ENCODE measurements around the gene FRMD5. TPM values are rescaled to one million over a fixed set of nuclear protein-coding genes. Genes with fewer than 3 reads are reported as not detected.

The FRMD5 gene
- total and polyA plus RNA-seq, 2 donors (not counting 1 experiment from before 2014, with no cell fraction given), result 1.9 to 4.3 TPM

DNA sequence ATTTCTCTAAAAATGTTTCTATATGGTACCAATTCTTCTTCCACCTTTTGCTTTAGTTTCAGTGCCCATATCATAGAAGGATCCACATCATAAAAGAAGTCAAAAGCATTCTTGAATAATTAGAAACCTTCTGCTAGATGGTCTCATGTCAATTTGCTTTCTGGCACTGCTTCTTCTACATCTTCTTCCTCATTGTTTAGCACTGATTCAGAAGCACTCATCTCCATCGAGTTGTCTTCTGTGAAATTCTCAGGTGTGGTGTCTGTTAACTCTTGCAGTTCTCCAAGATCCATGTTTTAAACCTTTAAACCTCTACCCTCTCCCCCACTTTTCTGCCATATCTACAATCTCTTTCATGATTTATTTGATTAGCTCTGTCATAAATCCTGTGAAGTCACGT lies 213.5 kb downstream of the FRMD5 start:
- Histone ChIP-seq H3K79me2 (ENCODE audit: control insufficient read depth, insufficient read depth, low read length) (no peaks in the 10 kb centered on the region), H4K20me1 (ENCODE audit: control insufficient read depth, extremely low read depth, insufficient read depth, low read length) (no peaks in the 10 kb centered on the region), H3K4me2 (ENCODE audit: extremely low read depth, insufficient read depth, low read length) (no peak overlapping the region), H3K4me1 (ENCODE audit: control insufficient read depth, extremely low read depth, insufficient read depth, low read length) (no peaks in the 10 kb centered on the region), H3K27me3 (ENCODE audit: control insufficient read depth, insufficient read depth, low read length) (no peaks in the 10 kb centered on the region), H3K36me3 (ENCODE audit: control insufficient read depth, insufficient read depth, low read length) (no peaks in the 10 kb centered on the region), H3K9ac (ENCODE audit: insufficient read depth, low read length) (no peak overlapping the region), H3K27ac (ENCODE audit: insufficient read depth, low read length) (no peak overlapping the region), H3K4me3 (replicated peaks in 1 of 4; ENCODE audit: control extremely low read depth in 1 of 4, insufficient read depth in 1 of 4, low read depth in 3 of 4, low read length in 4 of 4) (no peak overlapping the region), H2AFZ (ENCODE audit: low read length) (no peak overlapping the region), H3K9me3 (ENCODE audit: control insufficient read depth, insufficient read depth, low read depth, low read length) (no peaks in the 10 kb centered on the region)
- no peak for DNase-seq (ENCODE audit: low read depth in 2 of 2)
- TF ChIP-seq, protein P1, sequence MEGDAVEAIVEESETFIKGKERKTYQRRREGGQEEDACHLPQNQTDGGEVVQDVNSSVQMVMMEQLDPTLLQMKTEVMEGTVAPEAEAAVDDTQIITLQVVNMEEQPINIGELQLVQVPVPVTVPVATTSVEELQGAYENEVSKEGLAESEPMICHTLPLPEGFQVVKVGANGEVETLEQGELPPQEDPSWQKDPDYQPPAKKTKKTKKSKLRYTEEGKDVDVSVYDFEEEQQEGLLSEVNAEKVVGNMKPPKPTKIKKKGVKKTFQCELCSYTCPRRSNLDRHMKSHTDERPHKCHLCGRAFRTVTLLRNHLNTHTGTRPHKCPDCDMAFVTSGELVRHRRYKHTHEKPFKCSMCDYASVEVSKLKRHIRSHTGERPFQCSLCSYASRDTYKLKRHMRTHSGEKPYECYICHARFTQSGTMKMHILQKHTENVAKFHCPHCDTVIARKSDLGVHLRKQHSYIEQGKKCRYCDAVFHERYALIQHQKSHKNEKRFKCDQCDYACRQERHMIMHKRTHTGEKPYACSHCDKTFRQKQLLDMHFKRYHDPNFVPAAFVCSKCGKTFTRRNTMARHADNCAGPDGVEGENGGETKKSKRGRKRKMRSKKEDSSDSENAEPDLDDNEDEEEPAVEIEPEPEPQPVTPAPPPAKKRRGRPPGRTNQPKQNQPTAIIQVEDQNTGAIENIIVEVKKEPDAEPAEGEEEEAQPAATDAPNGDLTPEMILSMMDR (conservative IDR thresholded peaks at IDR 0.05 in 1 of 2, IDR thresholded peaks at IDR 0.05 in 1 of 2; ENCODE audit: low read depth in 1 of 2, low read length in 2 of 2), result no peak
- no peak for TF ChIP-seq EZH2 (IDR thresholded peaks at IDR 0.05; ENCODE audit: low read length, missing control alignments)

DNA sequence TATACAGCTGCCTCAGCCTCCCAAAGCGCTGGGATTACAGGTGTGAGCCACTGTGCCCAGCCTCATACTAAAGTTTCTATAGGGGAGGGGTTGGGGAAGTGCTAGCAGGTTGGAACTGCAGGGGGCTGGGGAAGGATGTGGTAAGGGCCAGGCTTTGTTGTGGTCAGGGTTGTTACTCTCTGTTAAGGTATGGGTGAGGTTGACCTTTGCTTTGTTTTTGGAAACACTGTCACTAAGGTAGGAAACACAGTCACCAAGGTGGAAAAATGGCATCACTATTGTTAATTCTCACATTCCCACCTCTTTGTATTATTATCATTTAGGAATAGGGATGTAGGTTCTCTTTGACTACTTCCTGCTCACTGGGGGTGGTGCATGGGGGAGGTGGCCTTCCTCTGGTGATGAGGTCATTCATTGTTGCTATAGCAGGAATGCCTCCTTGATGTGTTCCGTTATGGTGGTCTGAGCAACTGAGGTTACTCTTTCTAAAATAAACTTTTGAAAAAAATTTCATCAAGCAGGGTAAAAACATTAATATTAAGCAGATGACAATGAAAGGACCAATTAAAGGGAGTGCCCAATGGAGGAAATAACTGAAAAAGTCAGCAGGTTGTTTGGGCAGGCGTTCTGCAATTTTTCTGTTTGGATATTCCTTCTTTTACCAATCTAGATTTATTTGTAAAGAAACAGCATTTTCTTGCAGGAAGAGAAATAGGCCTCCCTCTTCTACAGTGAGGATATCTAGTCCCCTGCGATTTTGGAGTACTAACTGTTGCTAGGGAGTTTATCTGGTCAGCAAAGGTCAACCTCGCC lies 217.8 kb downstream of the FRMD5 start:
- H3K27me3 ChIP-seq (ENCODE audit: control insufficient read depth, insufficient read depth, low read length), result no peaks in the 10 kb centered on the region
- no peaks in the 10 kb centered on the region for H3K9me3 ChIP-seq (ENCODE audit: control insufficient read depth, insufficient read depth, low read depth, low read length)
- no peak overlapping the region for H3K4me3 ChIP-seq (replicated peaks in 1 of 4; ENCODE audit: control extremely low read depth in 1 of 4, insufficient read depth in 1 of 4, low read depth in 3 of 4, low read length in 4 of 4)
- no peak overlapping the region for H3K9ac ChIP-seq (ENCODE audit: insufficient read depth, low read length)
- no peaks in the 10 kb centered on the region for H4K20me1 ChIP-seq (ENCODE audit: control insufficient read depth, extremely low read depth, insufficient read depth, low read length)
- H3K79me2 ChIP-seq (ENCODE audit: control insufficient read depth, insufficient read depth, low read length), result no peaks in the 10 kb centered on the region
- DNase-seq (ENCODE audit: low read depth in 2 of 2), result peak in 1 of 2 donors; percentile 27
- TF ChIP-seq, protein P1 (conservative IDR thresholded peaks at IDR 0.05 in 1 of 2, IDR thresholded peaks at IDR 0.05 in 1 of 2; ENCODE audit: low read depth in 1 of 2, low read length in 2 of 2), result no peak
- no peak for TF ChIP-seq EZH2 (IDR thresholded peaks at IDR 0.05; ENCODE audit: low read length, missing control alignments)
- no peak overlapping the region for H3K27ac ChIP-seq (ENCODE audit: insufficient read depth, low read length)
- no peak overlapping the region for H3K4me2 ChIP-seq (ENCODE audit: extremely low read depth, insufficient read depth, low read length)
- H2AFZ ChIP-seq (ENCODE audit: low read length), result no peak overlapping the region
- H3K4me1 ChIP-seq (ENCODE audit: control insufficient read depth, extremely low read depth, insufficient read depth, low read length), result no peaks in the 10 kb centered on the region
- H3K36me3 ChIP-seq (ENCODE audit: control insufficient read depth, insufficient read depth, low read length), result no peaks in the 10 kb centered on the region

DNA sequence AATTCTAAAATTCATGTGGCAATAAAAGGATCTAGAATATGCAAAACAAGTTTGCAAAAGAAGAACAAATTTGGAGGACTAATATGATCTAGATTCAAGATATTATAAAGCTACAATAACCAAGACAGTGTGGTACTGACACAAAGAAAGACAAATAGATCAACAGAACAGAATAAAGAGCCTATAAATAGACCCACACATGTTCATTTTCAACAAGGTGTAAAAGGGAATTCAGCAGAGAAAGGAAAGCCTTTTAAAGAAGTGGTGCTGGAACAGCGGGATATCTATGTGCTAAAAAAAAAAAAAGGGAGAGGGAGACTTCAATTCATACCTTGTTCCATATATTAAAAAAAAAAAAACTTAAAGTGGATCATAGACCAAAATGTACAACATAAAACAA lies 219.3 kb downstream of the FRMD5 start:
- H3K9me3 ChIP-seq (ENCODE audit: control insufficient read depth, insufficient read depth, low read depth, low read length), result no peaks in the 10 kb centered on the region
- TF ChIP-seq, protein P1 (conservative IDR thresholded peaks at IDR 0.05 in 1 of 2, IDR thresholded peaks at IDR 0.05 in 1 of 2; ENCODE audit: low read depth in 1 of 2, low read length in 2 of 2), result no peak
- no peak for TF ChIP-seq EZH2 (IDR thresholded peaks at IDR 0.05; ENCODE audit: low read length, missing control alignments)
- no peak overlapping the region for H3K27ac ChIP-seq (ENCODE audit: insufficient read depth, low read length)

More for the DNA sequence above, 219.3 kb downstream of the FRMD5 start:
- DNase-seq (ENCODE audit: low read depth in 2 of 2), result no peak
- Histone ChIP-seq H2AFZ (ENCODE audit: low read length) (no peak overlapping the region), H3K4me1 (ENCODE audit: control insufficient read depth, extremely low read depth, insufficient read depth, low read length) (no peaks in the 10 kb centered on the region), H3K36me3 (ENCODE audit: control insufficient read depth, insufficient read depth, low read length) (no peaks in the 10 kb centered on the region), H3K79me2 (ENCODE audit: control insufficient read depth, insufficient read depth, low read length) (no peaks in the 10 kb centered on the region), H3K4me2 (ENCODE audit: extremely low read depth, insufficient read depth, low read length) (no peak overlapping the region), H3K9ac (ENCODE audit: insufficient read depth, low read length) (no peak overlapping the region), H3K27me3 (ENCODE audit: control insufficient read depth, insufficient read depth, low read length) (no peaks in the 10 kb centered on the region), H3K4me3 (replicated peaks in 1 of 4; ENCODE audit: control extremely low read depth in 1 of 4, insufficient read depth in 1 of 4, low read depth in 3 of 4, low read length in 4 of 4) (no peak overlapping the region), H4K20me1 (ENCODE audit: control insufficient read depth, extremely low read depth, insufficient read depth, low read length) (no peaks in the 10 kb centered on the region)

All from fibroblast of lung (primary cell).